Subcutaneous adipose tissue (tissue), 4 donors: ENCODE data around the gene CADM2. TPM values are rescaled to one million over a fixed set of nuclear protein-coding genes. Genes with fewer than 3 reads are reported as not detected.

Experiments used
- CTCF ChIP-seq: fragments of 450-650 bp; IDR thresholded peaks from one replicate; pipeline ENCODE4 v1.5.1; 2016; ENCODE audit warnings: low read depth, mild to moderate bottlenecking, control low read depth, antibody characterized with exemption, moderate library complexity
- total RNA-seq, 4 donors: library from RNA; depleted of rRNA; stranded (reverse); fragments of >200 nt; gene quantifications; one replicate each; pipeline ENCODE4 v1.1.0, GENCODE V29; 2016

The CADM2 gene
- total RNA-seq, 4 donors from 2014 or later: 1.0 to 19.8 (median 4.4) TPM

- no peak for TF ChIP-seq CTCF
Observed at GRCh38 chr3:84974347-84974746, 15.6 kb downstream of the CADM2 start.

DNA sequence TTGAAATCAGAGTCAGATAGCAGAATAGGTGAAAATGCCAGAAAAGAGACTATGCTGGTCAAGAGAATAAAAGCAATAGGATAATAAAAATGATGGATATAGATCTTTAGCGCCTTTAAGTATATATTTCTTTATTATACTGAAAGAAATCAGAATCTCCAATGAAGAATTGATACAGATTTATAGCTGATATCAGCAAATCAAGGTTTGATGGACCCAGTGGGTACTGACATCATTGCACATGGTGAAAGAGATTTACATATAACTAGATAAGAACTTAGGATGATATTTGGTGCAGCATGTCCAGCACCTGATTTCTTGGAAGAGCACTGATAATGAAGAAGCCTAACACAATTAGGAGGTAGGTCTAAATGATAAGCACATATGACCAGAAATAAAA lies 18.2 kb downstream of the CADM2 start:
- no peak for TF ChIP-seq CTCF

- no peak for TF ChIP-seq CTCF
Observed at GRCh38 chr3:84978843-84979242, 20.1 kb downstream of the CADM2 start.

DNA sequence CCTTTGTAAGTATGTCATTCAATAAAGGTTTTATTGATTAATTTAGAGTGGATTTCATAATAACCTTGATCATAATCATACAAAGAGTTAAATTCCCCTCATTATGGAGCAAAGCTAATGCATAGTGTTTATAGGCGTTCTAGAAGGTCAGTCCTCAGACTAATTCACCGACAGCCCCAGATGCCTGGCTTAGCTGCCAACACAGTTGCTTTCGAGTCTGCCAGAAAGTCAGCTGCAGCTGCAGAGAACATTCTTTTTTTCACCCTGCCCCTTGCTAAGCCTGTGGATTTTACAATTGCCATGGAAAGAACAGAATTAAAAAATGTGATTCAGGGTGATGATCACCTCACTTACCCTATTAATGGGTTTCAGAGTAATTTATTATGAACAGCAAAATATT lies 21.2 kb downstream of the CADM2 start:
- no peak for TF ChIP-seq CTCF

DNA sequence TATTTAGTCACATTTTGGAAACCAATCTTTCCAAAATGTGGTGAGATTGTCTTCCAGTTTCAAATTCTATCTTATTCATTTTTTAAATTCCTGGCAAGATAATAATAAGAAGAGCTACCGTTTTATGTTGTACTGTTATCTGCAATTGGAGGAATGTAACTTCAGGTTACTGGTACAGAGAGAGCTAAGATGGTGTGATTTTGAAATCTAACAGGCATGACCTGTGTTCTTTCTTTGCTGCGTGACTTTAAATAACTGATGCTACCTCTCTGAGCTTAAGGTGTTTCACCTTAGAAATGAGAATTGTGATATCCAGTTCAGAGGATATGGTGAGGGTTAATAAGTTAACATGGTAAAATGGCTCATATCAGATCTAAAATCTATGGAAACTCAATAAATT lies 21.7 kb downstream of the CADM2 start:
- no peak for TF ChIP-seq CTCF

DNA sequence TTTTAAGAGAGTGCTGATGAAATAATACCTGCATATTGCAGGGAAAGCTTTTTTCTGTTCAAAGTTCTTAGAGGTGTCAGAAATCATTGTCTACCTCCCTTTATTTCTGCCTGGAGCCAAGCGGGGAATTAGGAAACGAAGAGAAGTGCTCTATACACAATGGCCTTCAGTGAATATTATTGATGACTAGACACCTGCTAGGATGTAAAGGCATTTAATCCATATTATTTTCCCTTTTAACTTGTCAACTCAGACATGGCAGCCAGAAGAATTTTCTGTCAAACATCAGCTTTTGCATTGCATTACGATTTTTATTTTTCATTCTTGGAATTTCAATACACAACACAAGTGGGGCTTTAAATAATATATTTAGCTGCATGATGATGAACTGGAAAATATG lies 24.7 kb downstream of the CADM2 start:
- no peak for TF ChIP-seq CTCF

DNA sequence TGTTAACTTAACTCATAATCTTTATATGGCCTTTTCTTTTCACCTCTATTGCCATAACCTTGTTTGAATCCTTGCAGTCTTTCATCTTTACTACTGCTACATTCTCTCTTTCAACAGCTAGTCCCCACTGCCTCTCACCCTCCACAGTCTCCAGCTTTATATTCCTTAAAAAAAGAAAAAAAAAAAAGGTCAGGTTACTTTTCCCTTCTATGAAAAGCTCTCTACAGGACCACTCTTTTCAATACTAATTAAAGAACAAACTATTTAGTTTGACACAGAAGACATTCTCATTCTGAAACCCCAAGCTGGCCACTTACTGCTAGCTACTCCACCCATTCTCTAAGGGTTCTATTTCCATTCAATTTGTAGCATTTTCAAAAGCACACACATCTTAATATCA lies 25.6 kb downstream of the CADM2 start:
- TF ChIP-seq CTCF: no peak
